Chondrocyte (in vitro differentiated cells): ENCODE data around the gene WFDC5. TPM values are rescaled to one million over a fixed set of nuclear protein-coding genes. Genes with fewer than 3 reads are reported as not detected.
A peak's percentile ranks its signal among the peaks of the same experiment; 100 is the strongest.

Experiments
- DNase-seq: peaks from one replicate; pipeline ENCODE4 v3.0.0; 2021; ENCODE audit warnings: mixed read lengths, low spot score
- H3K27ac Mint-ChIP-seq: one replicate; pipeline ENCODE4 v1.8.0; 2021; ENCODE audit warnings: mild to moderate bottlenecking, moderate library complexity, mixed read lengths; ENCODE audit not compliant: unreplicated experiment
- H3K27me3 Mint-ChIP-seq: 2 replicates; pipeline ENCODE4 v1.8.0; 2021; ENCODE audit warnings: low read depth, mixed read lengths
- H3K36me3 Mint-ChIP-seq: 2 replicates; pipeline ENCODE4 v1.8.0; 2021; ENCODE audit warnings: low read depth, mixed read lengths
- H3K4me1 Mint-ChIP-seq: 2 replicates; pipeline ENCODE4 v1.8.0; 2021; ENCODE audit warnings: low read depth, mild to moderate bottlenecking, mixed read lengths
- H3K4me3 Mint-ChIP-seq: one replicate; pipeline ENCODE4 v1.8.0; 2021; ENCODE audit warnings: mild to moderate bottlenecking, moderate library complexity, mixed read lengths; ENCODE audit not compliant: unreplicated experiment
- H3K9me3 Mint-ChIP-seq: 2 replicates; pipeline ENCODE4 v1.8.0; 2021; ENCODE audit warnings: low read depth, mixed read lengths
- total RNA-seq: library from RNA; stranded (reverse); gene quantifications from 3 replicates; pipeline ENCODE4 v1.2.1, GENCODE V29; 2021
- TF ChIP-seq, protein P1 (sequence below): fragments of 200-600 bp; sonication (generic); IDR thresholded peaks from 2 replicates; pipeline ENCODE4 v1.5.0; 2021; ENCODE audit warnings: antibody characterized with exemption, mild to moderate bottlenecking, moderate library complexity

The WFDC5 gene
- total RNA-seq, 1 donor from 2014 or later, result not detected

DNA sequence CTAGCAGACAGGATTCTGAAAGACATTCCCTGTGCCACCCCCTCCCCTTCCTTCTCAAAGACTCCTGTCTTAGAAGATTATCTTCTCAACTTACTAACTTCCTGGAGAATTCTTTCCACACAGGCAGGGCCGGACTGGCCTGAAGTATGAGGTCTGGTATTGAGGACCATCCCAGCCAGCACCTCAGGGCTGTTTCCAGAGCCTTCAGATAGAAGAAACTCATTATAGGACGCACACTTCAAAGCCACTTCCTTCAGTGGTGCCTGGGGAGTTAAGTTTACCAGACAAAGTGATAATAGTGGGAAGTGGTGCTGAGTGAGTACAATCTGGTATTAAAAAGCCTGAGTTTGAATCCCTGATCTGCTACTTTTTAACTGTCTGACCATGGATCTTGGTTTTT lies 29.7 kb downstream of the WFDC5 start:
- Mint-ChIP-seq H3K27me3 (no peaks in the 10 kb centered on the region), H3K9me3 (peaks cover 3% of the 10 kb centered on the region), H3K27ac (no peak overlapping the region), H3K4me3 (no peak overlapping the region), H3K4me1 (peaks cover 25% of the 10 kb centered on the region), H3K36me3 (peaks cover 11% of the 10 kb centered on the region)
- TF ChIP-seq, protein P1, sequence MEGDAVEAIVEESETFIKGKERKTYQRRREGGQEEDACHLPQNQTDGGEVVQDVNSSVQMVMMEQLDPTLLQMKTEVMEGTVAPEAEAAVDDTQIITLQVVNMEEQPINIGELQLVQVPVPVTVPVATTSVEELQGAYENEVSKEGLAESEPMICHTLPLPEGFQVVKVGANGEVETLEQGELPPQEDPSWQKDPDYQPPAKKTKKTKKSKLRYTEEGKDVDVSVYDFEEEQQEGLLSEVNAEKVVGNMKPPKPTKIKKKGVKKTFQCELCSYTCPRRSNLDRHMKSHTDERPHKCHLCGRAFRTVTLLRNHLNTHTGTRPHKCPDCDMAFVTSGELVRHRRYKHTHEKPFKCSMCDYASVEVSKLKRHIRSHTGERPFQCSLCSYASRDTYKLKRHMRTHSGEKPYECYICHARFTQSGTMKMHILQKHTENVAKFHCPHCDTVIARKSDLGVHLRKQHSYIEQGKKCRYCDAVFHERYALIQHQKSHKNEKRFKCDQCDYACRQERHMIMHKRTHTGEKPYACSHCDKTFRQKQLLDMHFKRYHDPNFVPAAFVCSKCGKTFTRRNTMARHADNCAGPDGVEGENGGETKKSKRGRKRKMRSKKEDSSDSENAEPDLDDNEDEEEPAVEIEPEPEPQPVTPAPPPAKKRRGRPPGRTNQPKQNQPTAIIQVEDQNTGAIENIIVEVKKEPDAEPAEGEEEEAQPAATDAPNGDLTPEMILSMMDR, result no peak
- DNase-seq, result no peak

DNA sequence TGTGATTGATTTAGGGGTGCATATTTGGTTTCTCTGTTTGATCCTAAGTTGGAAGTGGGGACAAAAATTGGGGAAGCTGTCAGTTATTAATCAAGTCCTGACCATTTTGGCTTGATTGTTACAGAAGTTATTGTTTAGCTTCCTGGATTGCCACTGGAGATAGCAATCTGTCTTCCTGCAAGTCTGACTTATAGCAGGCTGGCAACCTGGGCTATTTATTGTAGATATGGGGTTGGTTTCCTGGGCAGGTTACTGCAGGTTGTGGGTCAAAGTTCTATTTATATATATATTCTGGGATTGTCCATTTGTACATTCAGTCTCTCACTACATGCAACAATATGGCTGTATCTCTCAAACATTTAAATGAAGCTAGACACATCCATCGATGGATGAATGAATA lies 31.8 kb downstream of the WFDC5 start:
- peaks cover 12% of the 10 kb centered on the region for H3K4me1 Mint-ChIP-seq
- H3K9me3 Mint-ChIP-seq, result peaks cover 3% of the 10 kb centered on the region
- no peaks in the 10 kb centered on the region for H3K27me3 Mint-ChIP-seq
- no peak overlapping the region for H3K4me3 Mint-ChIP-seq
- no peak for DNase-seq
- TF ChIP-seq, protein P1, result no peak
- peaks cover 20% of the 10 kb centered on the region for H3K36me3 Mint-ChIP-seq
- H3K27ac Mint-ChIP-seq, result no peak overlapping the region

DNA sequence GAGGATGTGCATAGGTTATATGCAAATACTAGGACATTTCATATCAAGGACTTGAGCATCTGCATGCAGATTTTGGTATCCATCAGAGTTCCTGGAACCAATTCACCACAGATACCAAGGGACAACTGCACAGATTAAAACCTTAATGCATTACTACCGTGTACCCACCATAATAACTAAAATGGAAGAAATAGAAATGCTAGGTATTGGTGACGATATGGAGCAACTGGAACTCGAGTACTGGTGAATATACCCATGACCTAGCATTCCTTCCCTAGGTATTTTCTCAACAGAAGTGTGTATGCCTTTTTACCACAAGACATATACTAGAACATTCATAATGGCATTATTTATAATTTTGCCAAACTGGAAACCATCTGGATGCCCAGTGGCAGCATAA lies 32.5 kb downstream of the WFDC5 start:
- Mint-ChIP-seq H3K27me3 (no peaks in the 10 kb centered on the region), H3K4me3 (no peak overlapping the region), H3K9me3 (peaks cover 3% of the 10 kb centered on the region), H3K4me1 (peaks cover 5% of the 10 kb centered on the region), H3K36me3 (peaks cover 20% of the 10 kb centered on the region), H3K27ac (no peak overlapping the region)
- DNase-seq, result no peak
- TF ChIP-seq, protein P1, result no peak

DNA sequence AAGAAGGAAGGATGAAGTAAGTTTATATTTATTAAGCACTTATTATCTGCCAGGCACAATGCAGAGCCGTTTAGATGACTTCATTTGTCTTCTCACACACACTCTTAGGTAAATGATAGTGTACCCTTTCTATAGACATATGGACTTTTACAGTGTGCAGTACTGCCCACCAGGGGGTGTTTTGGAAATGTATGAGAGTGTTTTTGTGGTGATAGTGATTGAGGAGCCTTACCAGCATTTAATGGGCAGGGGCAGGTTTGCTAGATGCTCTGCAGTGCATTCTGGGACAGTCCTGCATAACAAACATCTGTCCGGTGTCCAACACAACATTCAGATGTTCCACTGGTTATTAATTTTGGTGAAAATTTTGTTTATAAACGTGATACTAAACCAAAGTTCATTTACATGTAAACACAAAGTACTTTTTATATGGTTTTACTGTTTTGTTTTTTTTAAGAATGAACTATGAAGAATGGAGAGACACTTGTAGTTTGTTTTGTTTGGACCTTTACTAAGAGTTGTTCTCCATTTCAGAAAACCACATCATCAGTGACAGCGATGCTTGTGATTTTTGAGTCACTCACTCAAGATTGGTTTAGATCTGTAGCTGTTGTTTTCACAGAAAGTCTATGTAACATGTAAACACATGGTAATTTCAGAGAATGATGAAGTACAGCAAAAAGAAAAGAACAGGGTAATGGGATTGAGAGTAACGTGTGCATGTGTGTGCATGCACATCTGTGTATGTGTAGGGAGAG lies 33.9 kb downstream of the WFDC5 start:
- no peak for DNase-seq
- Mint-ChIP-seq H3K9me3 (peaks cover 3% of the 10 kb centered on the region), H3K4me3 (no peak overlapping the region), H3K27ac (no peak overlapping the region), H3K27me3 (no peaks in the 10 kb centered on the region), H3K36me3 (peaks cover 27% of the 10 kb centered on the region), H3K4me1 (no peaks in the 10 kb centered on the region)
- TF ChIP-seq, protein P1, result peak; percentile 77

DNA sequence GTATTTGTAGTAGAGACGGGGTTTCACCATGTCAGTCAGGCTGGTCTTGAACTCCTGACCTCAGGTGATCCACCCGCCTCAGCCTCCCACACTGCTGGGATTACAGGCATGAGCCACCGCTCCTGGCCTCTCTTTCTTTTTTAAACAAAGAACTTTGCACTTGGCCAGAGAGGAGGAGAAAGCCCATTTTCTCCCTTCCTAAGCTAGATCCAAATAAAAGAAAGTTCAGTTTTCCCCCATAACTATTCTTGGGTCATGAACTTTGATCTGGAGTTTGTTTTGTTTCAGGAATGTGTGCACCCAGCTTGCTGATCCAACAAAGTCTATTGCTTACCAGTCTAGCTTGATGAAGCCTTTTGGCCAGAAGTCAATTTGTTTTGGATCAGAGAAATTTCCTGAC lies 37.4 kb downstream of the WFDC5 start:
- no peaks in the 10 kb centered on the region for H3K27me3 Mint-ChIP-seq
- DNase-seq, result no peak
- H3K4me3 Mint-ChIP-seq, result no peak overlapping the region
- no peak overlapping the region for H3K27ac Mint-ChIP-seq
- TF ChIP-seq, protein P1, result no peak
- H3K36me3 Mint-ChIP-seq, result peaks cover 28% of the 10 kb centered on the region
- peaks cover 10% of the 10 kb centered on the region for H3K4me1 Mint-ChIP-seq
- H3K9me3 Mint-ChIP-seq, result peaks cover under 1% of the 10 kb centered on the region
